Glomerular visceral epithelial cell (primary cell): Measurements from ENCODE around the gene STAG2.
A peak's percentile ranks its signal among the peaks of the same experiment; 100 is the strongest.
"Not testable (repeated sequence)": the region's sequence is repeated elsewhere in the genome, so short reads cannot be mapped to it uniquely, and the experiment has no call there.

ENCODE experiments used
- DNase-seq: peaks from one replicate; pipeline ENCODE4 v3.0.0-alpha.2; 2016; ENCODE audit errors: extremely low spot score

STAG2 gene

DNA sequence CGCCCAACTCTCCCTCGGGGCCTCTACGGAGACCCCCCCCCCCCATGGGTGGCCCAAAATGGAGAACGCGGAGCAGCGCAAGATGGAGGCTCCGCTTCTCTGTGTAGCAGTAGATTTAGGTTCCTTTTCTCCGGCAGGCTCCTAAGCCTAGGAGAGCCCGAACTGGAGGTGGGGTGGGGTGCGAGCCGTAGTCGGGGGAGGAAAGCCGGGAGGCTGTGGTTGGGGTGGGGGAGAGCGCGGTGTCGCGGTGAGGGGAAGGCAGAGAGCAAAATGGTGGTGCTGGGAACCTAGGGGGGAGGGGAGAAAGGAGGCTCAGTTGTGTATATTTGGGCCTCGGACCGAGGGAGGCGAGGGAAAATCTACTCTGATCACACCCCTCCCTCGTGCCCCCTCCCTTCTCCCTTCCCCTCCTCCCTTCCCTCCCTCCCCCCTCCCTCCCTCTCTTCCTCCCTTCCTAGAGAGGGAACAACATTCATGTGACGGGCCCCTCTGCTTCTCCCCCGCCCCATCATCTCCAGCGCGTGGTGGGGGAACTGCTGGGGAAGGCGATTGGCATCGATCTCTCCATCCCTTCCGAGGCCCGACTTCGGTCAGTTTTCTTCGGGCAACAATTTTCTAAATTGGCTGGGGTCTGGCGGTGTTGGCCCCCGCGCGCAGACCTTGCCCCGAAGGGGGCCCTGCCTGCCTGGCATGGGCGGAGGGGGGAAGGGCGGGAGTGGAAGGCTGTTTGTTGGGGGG, at the start of gene STAG2:
Gene STAG2, plus strand, starts transcription at position 439 of the 738 bp plus-strand sequence. CDS start 60,922 bp downstream, outside the sequence.
- DNase-seq: peak; percentile 88

DNA sequence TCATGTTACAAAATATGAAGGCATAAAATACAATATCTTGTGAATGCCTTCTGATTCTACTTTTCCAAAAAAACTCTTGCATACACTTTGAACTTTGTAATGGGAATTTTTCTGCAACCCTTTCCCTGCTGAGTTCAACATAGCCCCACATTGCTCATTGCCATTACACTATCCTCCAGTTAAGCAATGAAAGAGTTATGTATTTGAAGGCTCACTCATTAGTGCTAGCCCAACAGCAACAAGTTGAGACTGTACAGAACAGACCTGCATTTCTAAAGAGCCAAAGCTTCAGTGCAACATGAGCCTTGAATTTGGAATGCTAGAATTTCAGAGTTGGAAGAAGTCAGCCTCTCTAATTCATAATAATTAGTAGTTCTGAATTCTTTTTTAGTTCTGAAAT, 44.4 kb upstream of the STAG2 start:
- no peak for DNase-seq

DNA sequence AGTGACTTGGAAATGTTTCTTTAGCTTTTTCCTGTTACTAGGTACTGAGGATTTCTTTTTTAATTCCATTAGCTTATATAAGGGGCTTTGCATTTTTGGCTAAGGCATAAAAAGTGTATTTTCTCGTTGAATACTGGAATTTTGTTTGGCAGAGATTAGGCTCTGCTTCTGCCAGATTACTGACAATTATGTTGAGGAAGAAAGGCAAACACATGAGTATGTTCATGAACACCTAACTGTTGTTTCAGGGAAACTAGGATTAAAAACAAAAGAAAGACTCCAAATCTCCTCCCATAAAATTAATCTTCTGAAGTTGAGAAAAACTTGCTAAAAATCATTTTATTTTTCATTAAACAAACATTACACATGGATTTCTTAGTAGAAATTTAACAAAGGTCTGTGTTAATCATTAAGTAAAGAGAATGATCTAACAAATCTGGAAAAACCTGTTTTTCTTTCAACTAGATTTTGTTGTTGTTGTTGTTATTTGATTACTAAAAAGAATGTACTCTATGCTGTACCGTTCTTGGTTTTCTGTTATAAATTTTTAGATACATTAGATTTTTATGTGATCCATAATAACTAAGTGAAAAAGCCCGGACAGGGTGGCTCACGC, 43.3 kb upstream of the STAG2 start:
- DNase-seq: no peak

GRCh38 chrX:123920105-123920785, 41.3 kb upstream of the STAG2 start:
- DNase-seq: peak; percentile 50

- DNase-seq: no peak
Observed at GRCh38 chrX:123923211-123923610, 38.3 kb upstream of the STAG2 start.

GRCh38 chrX:123924186-123924585, 37.3 kb upstream of the STAG2 start:
- DNase-seq: no peak

DNA sequence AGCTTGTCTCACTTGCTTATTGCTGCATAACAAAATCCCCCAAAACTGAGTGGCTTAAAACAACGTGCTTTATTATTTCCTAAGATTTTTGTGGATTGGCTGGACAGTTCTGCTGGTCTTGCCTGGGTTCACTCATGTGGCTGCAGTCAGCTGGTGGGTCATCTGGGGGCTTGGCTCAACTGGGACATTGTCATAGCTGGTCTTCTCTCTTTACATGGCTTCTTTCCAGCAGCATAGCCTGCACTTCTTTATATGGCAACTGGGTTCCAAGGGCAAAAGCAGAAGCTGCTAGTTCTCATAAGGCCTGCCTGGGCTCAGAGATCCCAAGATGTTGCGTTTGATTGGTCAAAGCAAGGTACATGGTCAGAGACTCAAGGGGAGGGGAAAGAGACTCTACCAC, 33.7 kb upstream of the STAG2 start:
- no peak for DNase-seq

DNA sequence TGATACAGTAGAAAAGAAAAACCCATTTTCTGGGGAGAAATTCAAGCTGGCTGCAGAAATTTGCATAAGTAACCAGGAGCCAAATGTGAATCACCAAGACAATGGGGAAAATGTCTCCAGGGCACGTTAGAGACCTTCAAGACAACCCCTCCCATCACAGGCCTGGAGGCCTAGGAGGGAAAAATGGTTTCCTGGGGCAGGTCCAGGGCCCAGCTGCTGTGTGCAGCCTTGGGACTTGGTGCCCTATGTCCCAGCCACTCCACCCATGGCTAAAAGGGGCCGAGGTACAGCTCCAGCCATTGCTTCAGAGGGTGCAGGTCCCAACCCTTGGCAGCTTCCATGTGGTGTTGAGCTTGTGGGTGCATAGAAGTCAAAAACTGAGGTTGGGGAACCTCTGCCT, 29.5 kb upstream of the STAG2 start:
- not testable (repeated sequence) for DNase-seq

DNA sequence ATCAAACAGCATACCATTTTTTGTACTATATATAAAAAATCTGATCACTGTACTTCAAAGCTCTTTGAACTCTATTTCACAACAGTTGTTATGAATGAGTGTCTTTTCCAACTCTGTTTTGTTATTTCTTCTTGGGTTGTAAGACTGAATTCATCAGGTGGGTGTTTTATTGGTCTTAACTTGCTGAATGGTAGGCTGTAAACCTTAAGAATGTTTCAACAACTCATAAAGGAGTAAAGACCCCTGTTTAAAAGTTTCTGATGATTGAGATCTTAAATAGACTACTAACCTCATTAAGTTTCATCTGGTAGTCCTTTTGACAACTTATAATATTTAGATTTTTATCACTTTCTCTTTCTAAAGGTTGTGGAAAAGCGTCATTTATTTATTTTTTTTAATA, 18.4 kb upstream of the STAG2 start:
- DNase-seq: no peak

DNA sequence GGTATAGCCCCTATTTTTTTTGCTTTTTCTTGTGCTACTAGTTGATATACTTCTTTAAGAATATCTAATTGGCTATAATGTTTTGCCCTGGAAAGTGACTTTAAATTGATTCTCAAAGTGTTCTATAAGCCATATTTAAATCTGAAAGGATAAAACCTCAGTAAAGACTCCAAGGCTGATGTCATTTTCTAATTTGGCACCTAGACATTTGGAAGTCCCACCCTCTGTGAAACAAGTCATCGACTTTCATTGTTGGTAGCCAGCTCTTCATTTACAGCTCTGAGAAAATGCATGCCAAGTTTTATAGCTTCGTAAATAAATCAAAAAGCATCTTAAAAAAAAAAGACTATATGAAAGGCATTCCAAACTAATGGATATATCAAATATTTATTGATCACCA, 18.0 kb upstream of the STAG2 start:
- DNase-seq: no peak

DNA sequence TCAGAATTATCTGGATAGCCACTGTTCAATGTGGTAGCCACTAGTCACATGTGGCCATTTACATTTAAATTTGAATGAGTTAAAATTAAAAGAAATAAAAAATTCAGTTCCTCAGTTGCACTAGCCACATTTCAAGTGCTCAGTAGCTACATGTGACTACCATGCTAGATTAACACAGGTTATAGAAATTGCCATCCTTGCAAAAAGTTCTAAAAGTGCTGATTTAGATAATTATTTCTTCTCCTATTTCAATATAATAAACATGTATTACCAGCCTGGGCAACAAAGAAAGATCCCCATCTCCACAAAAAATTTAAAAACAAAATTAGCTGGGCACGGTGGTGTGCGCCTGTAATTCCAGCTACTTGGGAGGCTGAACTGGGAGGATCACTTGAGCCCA, 11.7 kb upstream of the STAG2 start:
- DNase-seq: no peak

- peak; percentile 26 for DNase-seq
Observed at GRCh38 chrX:123959281-123960063, 2.0 kb upstream of the STAG2 start.

GRCh38 chrX:123960956-123961267, 594 bp upstream of the STAG2 start:
- no peak for DNase-seq

- DNase-seq: no peak
Observed at GRCh38 chrX:123962006-123962467, 531 bp downstream of the STAG2 start.

DNA sequence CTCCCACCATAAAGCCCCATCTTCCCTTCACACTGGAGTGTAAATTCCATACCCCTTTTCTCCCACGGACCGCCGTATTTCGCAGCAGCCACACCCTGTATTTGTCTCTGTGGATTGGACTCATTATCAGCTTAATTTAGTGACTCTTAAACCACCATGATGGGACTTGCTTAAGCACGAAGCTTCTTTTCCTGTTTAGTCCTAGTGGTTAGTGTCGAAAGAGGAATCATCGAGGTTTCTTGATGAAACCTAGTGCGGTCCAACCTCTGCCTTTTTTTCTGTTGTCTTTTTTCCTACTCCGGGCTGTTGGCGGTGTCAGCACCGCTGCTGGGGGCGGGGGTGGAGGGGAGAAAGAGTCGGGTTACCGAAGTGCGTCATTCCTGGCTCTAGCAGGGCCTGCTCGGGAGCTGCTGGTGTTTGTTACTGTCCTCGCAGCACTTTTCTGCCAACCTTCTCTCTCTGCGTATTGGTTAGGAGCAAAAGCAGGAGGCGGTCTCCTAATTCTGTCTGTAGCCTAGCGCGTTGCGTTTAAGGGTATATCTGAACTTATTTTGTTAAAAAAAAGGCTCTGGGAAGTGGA, 1.4 kb downstream of the STAG2 start:
- peak; percentile 91 for DNase-seq

- peak; percentile 3 for DNase-seq
Observed at GRCh38 chrX:123964156-123964834, 2.8 kb downstream of the STAG2 start.

GRCh38 chrX:123965712-123966111, 4.2 kb downstream of the STAG2 start:
- DNase-seq: no peak

DNA sequence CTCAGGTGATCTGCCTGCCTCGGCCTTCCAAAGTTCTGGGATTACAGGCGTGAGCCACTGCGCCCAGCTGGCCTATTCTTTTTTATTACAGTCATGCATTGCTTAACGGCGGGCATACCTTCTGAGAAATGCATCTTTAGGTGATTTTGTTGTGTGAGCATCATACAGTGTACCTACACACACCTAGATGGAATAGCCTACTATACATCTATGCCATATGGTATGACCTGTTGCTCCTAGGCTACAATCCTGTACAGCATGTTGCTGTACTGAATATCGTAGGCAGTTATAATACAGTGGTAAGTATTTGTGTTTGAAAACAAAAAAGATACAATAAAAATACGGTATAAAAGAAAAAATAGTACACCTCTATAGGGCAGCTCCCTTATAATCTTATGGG, 6.0 kb downstream of the STAG2 start:
- no peak for DNase-seq

- DNase-seq: no peak
Observed at GRCh38 chrX:123968383-123969050, 7.0 kb downstream of the STAG2 start.

GRCh38 chrX:123971982-123972381, 10.5 kb downstream of the STAG2 start:
- no peak for DNase-seq

- DNase-seq: no peak
Observed at GRCh38 chrX:123973921-123974320, 12.4 kb downstream of the STAG2 start.
